Adrenal gland (tissue), 12 donors: ENCODE data around the gene MAP2K7. TPM values are rescaled to one million over a fixed set of nuclear protein-coding genes. Genes with fewer than 3 reads are reported as not detected.

Experiments
- DNase-seq, 7 donors: peaks; one replicate each; pipeline ENCODE4 v3.0.0-alpha.2; 2019 to 2020
- H3K27ac ChIP-seq, 5 donors: fragments of 200-600 bp; sonication (generic) in 4 of 5; 1 replicate in 3 of 5; 2 replicates in 2 of 5; pipeline versions ENCODE4 v1.5.1 to v1.8.0; 2016 to 2020; ENCODE audit warnings: mild to moderate bottlenecking in 1 of 5
- H3K27me3 ChIP-seq: fragments of 200-600 bp; 2 replicates; pipeline ENCODE4 v1.8.0; 2021
- H3K36me3 ChIP-seq, 2 donors: fragments of 200-600 bp; replicated peaks in 1 of 2; 1 replicate in 1 of 2; 2 replicates in 1 of 2; pipeline versions ENCODE4 v1.5.1 to v1.8.0; 2018 to 2022
- H3K4me1 ChIP-seq, 2 donors: fragments of 200-600 bp; replicated peaks in 1 of 2; 1 replicate in 1 of 2; 2 replicates in 1 of 2; pipeline versions ENCODE4 v1.5.1 to v1.8.0; 2018 to 2021
- H3K4me3 ChIP-seq, 4 donors: fragments of 200-600 bp; sonication (generic) in 3 of 4; one replicate each; pipeline ENCODE4 v1.5.1; 2016 to 2018
- H3K9me3 ChIP-seq, 3 donors: fragments of 200-600 bp; sonication (generic) in 1 of 3; replicated peaks in 1 of 3; 1 replicate in 2 of 3; 2 replicates in 1 of 3; pipeline versions ENCODE4 v1.5.1 to v1.8.0; 2016 to 2021
- CTCF ChIP-seq, 6 experiments: fragments of 450-650 bp in 4 of 6; fragments of 200-600 bp in 2 of 6; sonication (generic) in 1 of 6; IDR thresholded peaks; 1 replicate in 5 of 6; 2 replicates in 1 of 6; pipeline versions ENCODE4 v1.5.1 to v1.8.0; 2016 to 2021; ENCODE audit warnings: antibody characterized with exemption in 6 of 6, mild to moderate bottlenecking in 2 of 6, moderate library complexity in 1 of 6
- POLR2A ChIP-seq, 2 donors: fragments of 450-650 bp; IDR thresholded peaks; one replicate each; pipeline ENCODE4 v1.6.1; 2017; ENCODE audit warnings: antibody characterized with exemption in 2 of 2, mild to moderate bottlenecking in 2 of 2, moderate library complexity in 1 of 2
- WGBS, 4 donors: extraction: QIAGEN DNeasy Blood & Tissue Kit in 2 of 4; methylation state at CpG; one replicate each; pipeline versions ENCODE4 v1.1.5 to v1.1.7; 2013 to 2017; 5-methylcytosine and 5-hydroxymethylcytosine counted together
- intact Hi-C, 2 donors: fragments of 100-400 bp; cut with DNase I; formaldehyde crosslinking; loops; one replicate each; pipeline versions ENCODE4 v1.14.1 to v1.15.0; 2022 to 2023
- polyA plus RNA-seq, 3 donors: library from polyadenylated mRNA; stranded (reverse); fragments of 200-250 nt in 2 of 3; fragments of 350-450 nt in 1 of 3; fragmentation: Illumina TruSeq in 1 of 3; extraction: RNeasy Lipid Tissue Mini Kit (QIAGEN cat#74804) in 1 of 3; gene quantifications; one replicate each; pipeline ENCODE4 v1.2.3, GENCODE V29; 2013 to 2014
- total RNA-seq, 9 donors: library from RNA; depleted of rRNA in 4 of 9; stranded (reverse); fragments of >200 nt in 4 of 9; fragments of 120-200 nt in 1 of 9; fragmentation: NEBNext Ultra II Directional in 1 of 9; extraction: Animal tissue kit (Norgen Biotek cat#: 25700) in 1 of 9; gene quantifications; one replicate each; pipeline versions ENCODE4 v1.1.0 to v1.2.4, GENCODE V29; 2013 to 2023
- donor health status: healthy with polysubstance abuse.
- donor health status: Bipolar disorder and iron deficiency.
- donor health status: DM: yes; HTN: yes; CAD: no.
- donor health status: DM: no; HTN: no; CAD: no.
- donor health status: DM: no; HTN: no; CAD: no.
- donor health status: DM: yes; HTN: yes; CAD: no.

Gene MAP2K7
- total and polyA plus RNA-seq, 12 donors: 6.8 to 110 (median 20.5) TPM

GRCh38 chr19:7870571-7871436, 32.9 kb upstream of the MAP2K7 start:
- DNase-seq: peak; percentile 89 to 98 (median 96)
- peaks cover 18 to 31% of the 10 kb centered on the region in 2 donors for H3K4me1 ChIP-seq
- intact Hi-C loops: no loop called here
- TF ChIP-seq CTCF (IDR thresholded peaks at IDR 0.05) (no peak), POLR2A (IDR thresholded peaks at IDR 0.05) (no peak)
- peaks cover 29% of the 10 kb centered on the region for H3K27me3 ChIP-seq
- no peak overlapping the region for H3K4me3 ChIP-seq
- 43 to 51% (median 47%) methylated on average over 11 of the region's 11 CpGs for WGBS, 4 donors
- H3K9me3 ChIP-seq: no peaks in the 10 kb centered on the region
- no peaks in the 10 kb centered on the region for H3K36me3 ChIP-seq
- peak overlapping the region in 4 of 5 donors; percentile 52 to 73 (median 65) for H3K27ac ChIP-seq

- peak in 1 of 2 donors; percentile 71 for TF ChIP-seq POLR2A (IDR thresholded peaks at IDR 0.05)
- no peak for TF ChIP-seq CTCF (IDR thresholded peaks at IDR 0.05)
- WGBS, 4 donors: 4 to 8% (median 5%) methylated on average over 33 of the region's 33 CpGs
- intact Hi-C loops: no loop called here
- H3K4me1 ChIP-seq: peaks cover 18 to 31% of the 10 kb centered on the region in 2 donors
- H3K9me3 ChIP-seq: no peaks in the 10 kb centered on the region
- H3K36me3 ChIP-seq: no peaks in the 10 kb centered on the region
- H3K27ac ChIP-seq: peak overlapping the region; percentile 52 to 73 (median 60)
- peaks cover 29% of the 10 kb centered on the region for H3K27me3 ChIP-seq
- DNase-seq: peak; percentile 92 to 98 (median 96)
- H3K4me3 ChIP-seq: no peak overlapping the region
Observed at GRCh38 chr19:7871437-7872305, 32.0 kb upstream of the MAP2K7 start.

GRCh38 chr19:7872306-7873204, 31.1 kb upstream of the MAP2K7 start:
- TF ChIP-seq POLR2A (IDR thresholded peaks at IDR 0.05) (no peak), CTCF (IDR thresholded peaks at IDR 0.05) (no peak)
- Histone ChIP-seq H3K9me3 (no peaks in the 10 kb centered on the region), H3K27me3 (peaks cover 29% of the 10 kb centered on the region), H3K4me3 (no peak overlapping the region), H3K36me3 (no peaks in the 10 kb centered on the region), H3K4me1 (peaks cover 18 to 31% of the 10 kb centered on the region in 2 donors), H3K27ac (peak overlapping the region in 2 of 5 donors; percentile 57 to 73)
- peak in 1 of 7 donors; percentile 44 for DNase-seq
- 57 to 68% (median 59%) methylated on average over 19 to 47 of the region's 47 CpGs for WGBS, 4 donors
- intact Hi-C loops: no loop called here
